NCI-H1092 treated with DMSO at 0.1 percent for 48 hours (cell line): ENCODE data around the gene WDR49.

ENCODE experiments used
- DNase-seq: peaks from one replicate; lab custom pipeline; 2025; lab: John Stamatoyannopoulos, UW

WDR49 gene

GRCh38 chr3:167487556-167487955 is 166.2 kb downstream of the WDR49 start:
- DNase-seq, result no peak

GRCh38 chr3:167484551-167484950 is 169.2 kb downstream of the WDR49 start:
- DNase-seq, result no peak

- DNase-seq, result no peak
Observed at GRCh38 chr3:167483708-167484475, 169.8 kb downstream of the WDR49 start.

GRCh38 chr3:167481164-167481563 is 172.6 kb downstream of the WDR49 start:
- DNase-seq, result no peak

GRCh38 chr3:167480748-167481147 is 173.0 kb downstream of the WDR49 start:
- no peak for DNase-seq

GRCh38 chr3:167473863-167474262 is 179.9 kb downstream of the WDR49 start, which contains the start of gene SERPINI2:
Gene SERPINI2, minus strand, starts transcription at chr3:167474042. Its CDS starts 2,208 bp downstream, at chr3:167471834.
- DNase-seq, result no peak

- DNase-seq, result no peak
Observed at GRCh38 chr3:167469381-167469780, 184.4 kb downstream of the WDR49 start.

- DNase-seq, result no peak
Observed at GRCh38 chr3:167467848-167468611, 185.7 kb downstream of the WDR49 start.

- no peak for DNase-seq
Observed at GRCh38 chr3:167466966-167467365, 186.8 kb downstream of the WDR49 start.

- no peak for DNase-seq
Observed at GRCh38 chr3:167456157-167456799, 197.5 kb downstream of the WDR49 start.

GRCh38 chr3:167453815-167454214 is 199.9 kb downstream of the WDR49 start:
- DNase-seq, result no peak

- DNase-seq, result no peak
Observed at GRCh38 chr3:167451282-167451681, 202.5 kb downstream of the WDR49 start.

- no peak for DNase-seq
Observed at GRCh38 chr3:167450675-167451074, 203.1 kb downstream of the WDR49 start.

- no peak for DNase-seq
Observed at GRCh38 chr3:167450195-167450594, 203.5 kb downstream of the WDR49 start.

GRCh38 chr3:167445491-167445890 is 208.3 kb downstream of the WDR49 start:
- no peak for DNase-seq

- no peak for DNase-seq
Observed at GRCh38 chr3:167441256-167441655, 212.5 kb downstream of the WDR49 start.

- DNase-seq, result no peak
Observed at GRCh38 chr3:167437428-167438139, 216.2 kb downstream of the WDR49 start.
